Prostate gland (tissue), 2 donors: ENCODE results near the gene ZNF789. TPM values are rescaled to one million over a fixed set of nuclear protein-coding genes. Genes with fewer than 3 reads are reported as not detected.
A peak's percentile ranks its signal among the peaks of the same experiment; 100 is the strongest.
"Not testable (repeated sequence)": the region's sequence is repeated elsewhere in the genome, so short reads cannot be mapped to it uniquely, and the experiment has no call there.

Source experiments
- DNase-seq: peaks from one replicate; pipeline ENCODE4 v3.0.0-alpha.2; 2019; ENCODE audit warnings: low spot score
- H3K27ac ChIP-seq, 2 donors: fragments of 200-600 bp; sonication (generic); 2 replicates each; pipeline ENCODE4 v1.5.1; 2017 to 2019
- H3K27me3 ChIP-seq: fragments of 200-600 bp; sonication (generic); replicated peaks from 2 replicates; pipeline ENCODE4 v1.5.1; 2019; ENCODE audit not compliant: insufficient read depth
- H3K36me3 ChIP-seq, 2 donors: fragments of 200-600 bp; sonication (generic); 1 replicate in 1 of 2; 2 replicates in 1 of 2; pipeline versions ENCODE4 v1.5.1 to v1.8.1; 2017 to 2019
- H3K4me1 ChIP-seq: fragments of 200-600 bp; sonication (generic); replicated peaks from 2 replicates; pipeline ENCODE4 v1.5.1; 2019
- H3K4me3 ChIP-seq, 2 donors: fragments of 200-600 bp; sonication (generic); 2 replicates each; pipeline ENCODE4 v1.5.1; 2017 to 2019
- H3K9me3 ChIP-seq: fragments of 200-600 bp; sonication (generic); 2 replicates; pipeline ENCODE4 v1.5.1; 2017
- POLR2A ChIP-seq: fragments of 450-650 bp; IDR thresholded peaks from one replicate; pipeline ENCODE4 v1.6.1; 2016; ENCODE audit warnings: antibody characterized with exemption, mild to moderate bottlenecking
- POLR2AphosphoS5 ChIP-seq: sonication (generic); formaldehyde crosslinking; IDR thresholded peaks from one replicate; pipeline ENCODE4 v1.6.1; 2017; ENCODE audit warnings: antibody characterized with exemption
- WGBS: methylation state at CpG from one replicate; pipeline ENCODE4 v1.1.5; 2018; 5-methylcytosine and 5-hydroxymethylcytosine counted together
- intact Hi-C: fragments of 100-400 bp; cut with DNase I; formaldehyde crosslinking; loops from one replicate; pipeline ENCODE4 v1.14.2; 2022
- total RNA-seq, 2 donors: library from RNA; depleted of rRNA; stranded (reverse); fragments of >200 nt; gene quantifications; one replicate each; pipeline ENCODE4 v1.1.0, GENCODE V29; 2016
- TF ChIP-seq, protein P1 (sequence below), 4 experiments: fragments of 200-600 bp in 2 of 4; fragments of 450-650 bp in 2 of 4; sonication (generic) in 2 of 4; IDR thresholded peaks; 1 replicate in 3 of 4; 2 replicates in 1 of 4; pipeline ENCODE4 v1.5.1; 2016 to 2019; ENCODE audit warnings: antibody characterized with exemption in 4 of 4, mild to moderate bottlenecking in 2 of 4, moderate library complexity in 2 of 4

ZNF789 gene
- total RNA-seq, 2 donors from 2014 or later = 20.6 to 25.2 TPM

DNA sequence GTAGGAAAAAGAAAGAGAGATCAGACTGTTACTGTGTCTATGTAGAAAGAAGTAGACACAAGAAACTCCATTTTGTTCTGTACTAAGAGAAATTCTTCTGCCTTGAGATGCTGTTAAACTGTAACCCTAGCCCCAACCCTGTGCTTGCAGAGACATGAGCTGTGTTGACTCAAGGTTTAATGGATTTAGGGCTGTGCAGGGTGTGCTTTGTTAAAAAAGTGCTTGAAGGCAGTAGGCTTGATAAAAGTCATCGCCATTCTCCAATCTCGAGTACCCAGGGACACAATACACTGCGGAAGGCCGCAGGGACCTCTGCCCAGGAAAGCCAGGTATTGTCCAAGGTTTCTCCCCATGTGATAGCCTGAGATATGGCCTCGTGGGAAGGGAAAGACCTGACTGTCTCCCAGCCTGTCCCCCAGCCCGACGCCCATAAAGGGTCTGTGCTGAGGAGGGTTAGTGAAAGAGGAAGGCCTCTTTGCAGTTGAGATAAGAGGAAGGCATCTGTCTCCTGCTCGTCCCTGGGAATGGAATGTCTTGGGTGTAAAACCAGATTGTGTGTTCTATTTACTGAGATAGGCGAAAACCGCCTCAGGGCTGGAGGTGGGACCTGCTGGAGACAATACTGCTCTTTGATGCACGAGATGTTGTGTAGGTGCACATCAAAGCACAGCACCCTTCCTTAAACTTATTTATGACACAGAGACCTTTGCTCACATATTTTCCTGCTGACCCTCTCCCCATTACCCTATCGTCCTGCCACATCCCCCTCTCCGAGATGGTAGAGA lies 40.7 kb upstream of the ZNF789 start:
- peaks cover 12% of the 10 kb centered on the region for H3K4me1 ChIP-seq
- H3K27me3 ChIP-seq, H3K9me3 ChIP-seq, intact Hi-C loops, H3K4me3 ChIP-seq, H3K36me3 ChIP-seq: not testable (repeated sequence)
- WGBS = 34% methylated on average over 13 of the region's 13 CpGs
- peak; percentile 56 for DNase-seq
- peak; percentile 69 for TF ChIP-seq POLR2AphosphoS5
- peak overlapping the region; percentile 34 to 52 for H3K27ac ChIP-seq

DNA sequence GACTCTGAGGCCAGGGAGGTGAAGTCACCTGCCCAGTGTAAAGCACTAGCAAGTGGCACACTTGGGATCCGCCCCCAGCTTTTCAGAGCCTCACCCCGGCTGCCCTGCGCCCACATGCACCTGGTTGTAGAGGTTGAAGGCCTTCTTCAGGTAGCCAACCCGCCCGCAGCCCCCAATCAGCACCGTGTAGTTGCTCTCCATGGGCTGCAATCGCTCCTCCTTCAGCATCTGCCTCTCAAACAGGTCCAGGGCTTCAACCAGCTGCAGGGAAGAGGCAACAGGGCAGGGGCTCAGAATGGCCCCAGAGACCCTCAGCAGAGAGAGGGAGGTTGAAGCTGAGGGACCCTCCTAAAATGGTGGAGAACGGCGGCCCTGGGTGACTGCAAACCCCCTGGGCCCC lies 39.5 kb upstream of the ZNF789 start:
- 80% methylated on average over 9 of the region's 9 CpGs for WGBS
- no peak overlapping the region for H3K4me3 ChIP-seq
- peak overlapping the region; percentile 34 to 52 for H3K27ac ChIP-seq
- DNase-seq = no peak
- no peaks in the 10 kb centered on the region for H3K27me3 ChIP-seq
- intact Hi-C loops = no loop called here
- no peaks in the 10 kb centered on the region for H3K9me3 ChIP-seq
- H3K36me3 ChIP-seq = peaks cover 5 to 9% of the 10 kb centered on the region in 2 donors
- TF ChIP-seq POLR2AphosphoS5 (no peak), POLR2A (no peak)
- TF ChIP-seq, protein P1, sequence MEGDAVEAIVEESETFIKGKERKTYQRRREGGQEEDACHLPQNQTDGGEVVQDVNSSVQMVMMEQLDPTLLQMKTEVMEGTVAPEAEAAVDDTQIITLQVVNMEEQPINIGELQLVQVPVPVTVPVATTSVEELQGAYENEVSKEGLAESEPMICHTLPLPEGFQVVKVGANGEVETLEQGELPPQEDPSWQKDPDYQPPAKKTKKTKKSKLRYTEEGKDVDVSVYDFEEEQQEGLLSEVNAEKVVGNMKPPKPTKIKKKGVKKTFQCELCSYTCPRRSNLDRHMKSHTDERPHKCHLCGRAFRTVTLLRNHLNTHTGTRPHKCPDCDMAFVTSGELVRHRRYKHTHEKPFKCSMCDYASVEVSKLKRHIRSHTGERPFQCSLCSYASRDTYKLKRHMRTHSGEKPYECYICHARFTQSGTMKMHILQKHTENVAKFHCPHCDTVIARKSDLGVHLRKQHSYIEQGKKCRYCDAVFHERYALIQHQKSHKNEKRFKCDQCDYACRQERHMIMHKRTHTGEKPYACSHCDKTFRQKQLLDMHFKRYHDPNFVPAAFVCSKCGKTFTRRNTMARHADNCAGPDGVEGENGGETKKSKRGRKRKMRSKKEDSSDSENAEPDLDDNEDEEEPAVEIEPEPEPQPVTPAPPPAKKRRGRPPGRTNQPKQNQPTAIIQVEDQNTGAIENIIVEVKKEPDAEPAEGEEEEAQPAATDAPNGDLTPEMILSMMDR (IDR thresholded peaks at IDR 0.05) = no peak
- H3K4me1 ChIP-seq = peaks cover 12% of the 10 kb centered on the region

DNA sequence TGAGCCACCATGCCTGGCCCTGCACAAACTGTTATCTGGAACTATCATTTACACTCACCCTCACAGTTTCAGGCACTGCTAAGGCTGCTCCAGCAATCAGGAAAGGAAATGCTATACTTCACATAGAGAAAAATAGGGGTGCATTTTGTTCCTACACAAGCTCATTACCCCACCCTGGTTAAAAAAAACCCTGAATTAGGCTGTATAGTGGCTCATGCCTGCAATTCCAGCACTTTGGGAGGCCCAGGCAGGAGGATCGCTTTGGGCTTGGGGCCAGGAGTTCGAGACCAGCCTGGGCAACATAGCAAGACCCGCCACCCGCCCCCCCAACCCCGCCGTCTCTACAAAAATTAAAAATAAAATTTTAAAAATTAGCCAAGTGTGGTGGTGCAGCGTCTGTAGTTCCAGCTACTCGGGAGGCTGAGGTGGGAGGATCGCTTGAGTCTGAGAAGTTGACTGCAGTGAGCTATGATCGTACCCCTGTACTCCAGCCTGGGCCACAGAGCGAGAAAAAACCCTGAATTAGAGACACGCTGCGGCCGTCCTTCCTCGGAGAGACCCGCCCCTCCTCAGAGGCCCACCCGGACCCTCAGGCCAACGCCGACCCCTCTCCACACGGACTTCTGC lies 34.6 kb upstream of the ZNF789 start:
- TF ChIP-seq, protein P1 (IDR thresholded peaks at IDR 0.05) = no peak
- TF ChIP-seq POLR2AphosphoS5 = no peak
- no peak for TF ChIP-seq POLR2A
- no peak for DNase-seq
- no peaks in the 10 kb centered on the region for H3K27me3 ChIP-seq
- no peaks in the 10 kb centered on the region for H3K36me3 ChIP-seq
- intact Hi-C loops = no loop called here
- H3K4me3 ChIP-seq = peak overlapping the region; percentile 92 to 93
- H3K4me1 ChIP-seq = peaks cover 3% of the 10 kb centered on the region
- H3K27ac ChIP-seq = peak overlapping the region; percentile 83 to 89
- H3K9me3 ChIP-seq = no peaks in the 10 kb centered on the region
- 13% methylated on average over 20 of the region's 20 CpGs for WGBS

DNA sequence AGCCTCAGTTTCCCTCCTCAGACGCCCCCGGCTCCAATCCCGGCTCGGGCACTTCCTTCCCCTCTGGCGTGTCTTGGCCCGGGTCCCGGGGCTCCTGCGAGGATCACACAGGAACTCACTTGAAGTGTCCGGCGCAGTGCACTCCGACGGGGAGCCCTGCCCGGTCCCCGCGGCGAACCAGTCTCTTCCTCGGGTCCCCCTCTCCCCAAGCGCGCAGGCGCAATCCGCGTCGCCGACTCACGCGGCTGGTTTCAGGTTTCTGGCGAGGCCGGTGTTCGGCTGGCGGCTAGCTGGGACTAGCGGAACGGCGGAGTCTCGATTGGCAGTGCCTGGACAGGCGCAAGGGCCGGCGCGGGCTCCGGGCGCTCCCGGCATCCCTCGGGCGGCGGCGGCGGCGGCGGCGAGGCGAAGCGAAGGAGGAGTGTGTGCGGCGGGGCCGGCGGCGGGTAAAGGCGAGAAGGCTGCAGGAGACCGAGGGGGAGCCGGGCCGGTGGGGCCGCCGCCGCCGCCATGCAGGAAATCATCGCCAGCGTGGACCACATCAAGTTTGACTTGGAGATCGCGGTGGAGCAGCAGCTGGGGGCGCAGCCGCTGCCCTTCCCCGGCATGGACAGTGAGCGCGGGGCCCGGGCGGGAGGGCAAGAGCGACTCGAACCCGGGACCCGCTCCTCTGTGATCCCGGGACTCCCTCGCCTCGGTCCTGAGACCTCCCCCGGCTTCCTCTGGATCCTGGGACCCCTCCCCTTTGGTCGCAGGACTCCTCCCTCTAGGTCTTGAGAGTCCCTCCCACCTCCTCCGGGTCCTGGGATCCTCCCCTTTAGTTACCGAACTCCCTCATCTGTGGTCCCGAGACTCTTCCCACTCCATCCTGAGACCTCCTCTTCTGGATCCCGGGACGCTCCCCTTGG lies 33.9 kb upstream of the ZNF789 start, which contains the start of the genes CPSF4 and PTCD1:
TSS of gene CPSF4 (plus strand) at position 371 of the 908 bp plus-strand sequence. CDS start at position 511, 140 bp downstream.
TSS of gene PTCD1 (minus strand) at position 226 of the 908 bp plus-strand sequence. CDS start 3,556 bp downstream, outside the sequence.
- peak within 1 kb of the TSS; percentile 83 to 89 for H3K27ac ChIP-seq
- TF ChIP-seq, protein P1 (IDR thresholded peaks at IDR 0.05) = no peak
- TF ChIP-seq POLR2AphosphoS5 (peak; percentile 94), POLR2A (peak; percentile 56)
- no peaks in the 10 kb centered on the region for H3K27me3 ChIP-seq
- no peaks in the 10 kb centered on the region for H3K9me3 ChIP-seq
- under 1% methylated on average over 89 of the region's 89 CpGs for WGBS
- peak; percentile 95 for DNase-seq
- intact Hi-C loops = no loop called here
- peaks cover 3% of the 10 kb centered on the region for H3K4me1 ChIP-seq
- peak within 1 kb of the TSS; percentile 92 to 93 for H3K4me3 ChIP-seq
- H3K36me3 ChIP-seq = no peaks in the 10 kb centered on the region

DNA sequence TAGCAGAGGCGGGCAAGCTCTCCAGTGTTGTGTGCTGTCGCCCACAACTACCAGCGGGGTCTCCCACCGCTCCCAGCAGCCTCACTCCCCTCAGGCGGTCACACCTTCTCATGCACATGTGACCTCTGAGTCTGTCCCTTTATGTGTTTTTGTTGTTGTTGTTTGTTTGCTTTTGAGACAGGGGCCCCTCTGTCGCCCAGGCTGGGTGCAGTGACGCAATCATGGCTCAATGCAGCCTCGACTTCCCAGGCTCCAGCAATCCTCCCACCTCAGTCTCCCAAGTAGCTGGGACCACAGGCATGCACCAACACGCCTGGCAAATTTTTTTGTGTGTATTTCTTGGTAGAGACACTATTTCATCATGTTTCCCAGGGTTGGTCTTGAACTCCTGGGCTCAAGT lies 32.5 kb upstream of the ZNF789 start:
- H3K4me3 ChIP-seq = peak overlapping the region in 1 of 2 donors; percentile 92
- no peaks in the 10 kb centered on the region for H3K27me3 ChIP-seq
- H3K27ac ChIP-seq = no peak overlapping the region
- 66% methylated on average over 9 of the region's 9 CpGs for WGBS
- TF ChIP-seq, protein P1 (IDR thresholded peaks at IDR 0.05) = no peak
- TF ChIP-seq POLR2AphosphoS5 (no peak), POLR2A (no peak)
- intact Hi-C loops = no loop called here
- H3K36me3 ChIP-seq = no peaks in the 10 kb centered on the region
- no peaks in the 10 kb centered on the region for H3K9me3 ChIP-seq
- DNase-seq = no peak
- H3K4me1 ChIP-seq = peaks cover 3% of the 10 kb centered on the region
